NK-92 treated with Interleukin-12 subunit alpha and Interleukin-12 subunit beta, amount 100 ng/mL, for 24 hours (cell line): ENCODE data around the gene SDSL.

Source experiments
- DNase-seq: peaks from one replicate; lab custom pipeline; 2025; lab: John Stamatoyannopoulos, UW

Gene SDSL

GRCh38 chr12:113420996-113421595 is 1.1 kb upstream of the SDSL start:
- no peak for DNase-seq

GRCh38 chr12:113422886-113423669 is 898 bp downstream of the SDSL start:
- no peak for DNase-seq

GRCh38 chr12:113424456-113424855 is 2.3 kb downstream of the SDSL start:
- no peak for DNase-seq

DNA sequence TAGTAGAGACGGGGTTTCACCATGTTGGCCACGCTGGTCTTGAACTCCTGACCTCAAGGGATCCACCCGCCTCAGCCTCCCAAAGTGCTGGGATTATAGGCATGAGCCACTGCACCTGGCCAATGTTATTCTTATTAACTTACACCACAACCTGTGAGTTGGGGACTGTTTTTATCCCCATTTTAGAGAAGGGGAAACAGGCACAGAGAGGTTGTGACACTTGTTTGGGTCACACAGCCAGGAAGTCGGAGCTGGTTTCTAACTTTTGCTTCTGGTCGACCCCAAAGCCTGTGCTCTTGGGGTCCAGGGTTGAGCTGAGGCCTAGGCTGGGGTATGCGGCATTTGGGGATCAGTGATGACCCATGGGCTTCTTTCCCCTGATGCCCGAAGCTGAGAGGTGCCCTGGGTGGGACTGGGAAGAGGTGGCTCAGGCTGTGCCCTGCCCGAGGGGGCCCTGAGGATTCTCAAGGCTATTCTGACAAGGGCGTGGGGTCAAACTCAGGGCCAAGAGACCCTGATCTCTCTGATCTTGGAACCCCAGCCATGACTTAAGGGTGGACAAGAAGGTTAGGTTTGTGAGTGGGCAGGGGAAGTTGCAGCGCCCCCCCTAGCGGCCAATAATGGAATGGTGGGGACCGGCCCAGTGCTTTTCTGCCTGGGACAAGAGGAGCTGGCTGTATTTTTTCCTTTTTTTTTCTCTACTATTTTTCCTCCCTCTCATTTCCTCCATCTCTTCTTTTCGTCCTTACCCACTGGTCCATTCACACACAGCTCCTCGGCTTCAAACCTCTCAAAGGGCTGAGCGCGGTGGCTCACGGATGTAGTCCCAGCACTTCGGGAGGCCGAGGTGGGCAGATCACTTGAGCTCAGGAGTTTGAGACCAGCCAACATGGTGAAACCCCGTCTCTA is 3.0 kb downstream of the SDSL start:
- DNase-seq, result peak; percentile 4

- DNase-seq, result no peak
Observed at GRCh38 chr12:113425960-113426453, 3.8 kb downstream of the SDSL start.

DNA sequence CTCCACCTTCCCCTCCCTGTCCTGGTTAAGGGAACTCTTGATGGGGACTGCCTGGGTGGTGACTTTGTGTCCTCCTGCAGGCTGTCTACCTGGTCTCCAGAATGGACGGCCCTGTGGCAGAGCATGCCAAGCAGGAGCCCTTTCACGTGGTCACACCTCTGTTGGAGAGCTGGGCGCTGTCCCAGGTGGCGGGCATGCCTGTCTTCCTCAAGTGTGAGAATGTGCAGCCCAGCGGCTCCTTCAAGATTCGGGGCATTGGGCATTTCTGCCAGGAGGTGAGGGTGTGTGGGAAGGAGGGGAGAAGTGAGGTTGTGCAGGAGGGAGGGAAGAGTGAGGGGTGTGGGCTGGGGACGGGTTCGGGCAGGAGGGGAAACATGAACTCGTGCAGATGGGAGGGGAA is 5.7 kb downstream of the SDSL start:
- no peak for DNase-seq

DNA sequence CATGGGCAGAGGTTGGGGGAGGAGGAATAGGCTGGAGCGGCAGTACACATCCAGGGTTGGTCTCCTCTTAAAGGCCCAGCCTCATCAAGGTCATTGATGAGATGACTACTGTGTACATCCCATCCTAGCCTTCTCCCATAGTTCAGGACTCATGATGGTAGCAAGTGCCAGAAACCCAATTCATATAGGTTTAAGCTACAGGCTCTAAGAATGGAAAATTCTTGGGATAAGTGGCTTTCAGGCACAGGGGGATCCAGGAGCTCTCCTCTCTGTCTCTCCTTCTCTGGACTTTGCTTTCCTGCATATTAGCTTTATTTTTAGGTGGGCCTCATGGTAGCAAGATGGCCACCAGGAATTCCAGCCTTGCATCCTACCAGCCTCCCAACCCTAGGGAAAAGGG is 6.3 kb downstream of the SDSL start:
- no peak for DNase-seq

DNA sequence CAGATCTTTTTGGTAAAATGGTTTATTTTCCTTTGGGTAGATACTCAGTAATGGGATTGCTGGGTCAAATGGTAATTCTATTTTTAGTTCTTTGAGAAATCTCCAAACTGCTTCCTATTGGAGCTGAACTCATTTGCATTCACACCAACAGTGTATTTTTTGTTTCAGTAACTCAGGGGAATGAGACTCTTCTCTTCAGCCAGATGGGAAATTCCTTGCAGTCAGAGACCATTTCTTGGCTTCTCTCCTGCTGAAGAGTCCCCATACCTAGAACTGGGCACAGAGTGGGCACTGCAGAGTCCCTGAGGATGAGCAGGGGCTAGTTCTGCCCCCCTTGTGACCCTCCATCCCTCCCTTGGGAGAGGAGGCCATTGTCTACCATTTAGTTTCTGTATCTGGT is 10.8 kb downstream of the SDSL start:
- no peak for DNase-seq

DNA sequence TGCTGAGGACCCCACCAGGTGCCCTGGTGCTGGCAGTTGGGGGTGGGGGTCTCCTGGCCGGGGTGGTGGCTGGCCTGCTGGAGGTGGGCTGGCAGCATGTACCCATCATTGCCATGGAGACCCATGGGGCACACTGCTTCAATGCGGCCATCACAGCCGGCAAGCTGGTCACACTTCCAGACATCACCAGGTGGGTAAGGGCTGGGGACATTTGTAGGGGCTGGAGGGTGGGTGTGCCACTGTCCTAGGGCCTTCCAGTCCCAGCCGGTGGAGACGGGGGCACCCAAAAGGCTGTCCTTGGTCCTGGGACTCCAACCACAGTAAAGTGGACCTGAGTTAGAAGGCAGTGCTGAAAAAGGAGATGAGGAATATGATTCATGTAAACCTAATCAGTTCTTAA is 13.2 kb downstream of the SDSL start:
- no peak for DNase-seq

- DNase-seq, result no peak
Observed at GRCh38 chr12:113436586-113436985, 14.4 kb downstream of the SDSL start.

- no peak for DNase-seq
Observed at GRCh38 chr12:113436993-113437728, 15.0 kb downstream of the SDSL start.

- DNase-seq, result no peak
Observed at GRCh38 chr12:113437729-113438100, 15.5 kb downstream of the SDSL start.

GRCh38 chr12:113438523-113439300 is 16.5 kb downstream of the SDSL start:
- DNase-seq, result no peak

DNA sequence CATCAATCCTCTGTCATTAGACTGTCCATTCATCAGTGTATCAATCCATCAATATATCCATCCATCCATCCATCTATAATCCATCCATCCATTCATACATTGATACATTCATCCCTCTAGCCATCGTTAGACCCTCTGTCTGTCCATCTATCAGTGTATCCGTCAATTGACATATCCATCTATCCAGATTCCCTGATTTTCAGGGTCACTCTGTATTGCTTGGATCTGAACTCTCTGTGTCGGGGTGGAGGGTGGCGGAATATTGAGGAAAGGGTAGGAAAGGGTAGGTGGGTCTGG is 17.1 kb downstream of the SDSL start:
- DNase-seq, result no peak

- peak; percentile 3 for DNase-seq
Observed at GRCh38 chr12:113439606-113440030, 17.4 kb downstream of the SDSL start.

- DNase-seq, result no peak
Observed at GRCh38 chr12:113440336-113440735, 18.2 kb downstream of the SDSL start.

DNA sequence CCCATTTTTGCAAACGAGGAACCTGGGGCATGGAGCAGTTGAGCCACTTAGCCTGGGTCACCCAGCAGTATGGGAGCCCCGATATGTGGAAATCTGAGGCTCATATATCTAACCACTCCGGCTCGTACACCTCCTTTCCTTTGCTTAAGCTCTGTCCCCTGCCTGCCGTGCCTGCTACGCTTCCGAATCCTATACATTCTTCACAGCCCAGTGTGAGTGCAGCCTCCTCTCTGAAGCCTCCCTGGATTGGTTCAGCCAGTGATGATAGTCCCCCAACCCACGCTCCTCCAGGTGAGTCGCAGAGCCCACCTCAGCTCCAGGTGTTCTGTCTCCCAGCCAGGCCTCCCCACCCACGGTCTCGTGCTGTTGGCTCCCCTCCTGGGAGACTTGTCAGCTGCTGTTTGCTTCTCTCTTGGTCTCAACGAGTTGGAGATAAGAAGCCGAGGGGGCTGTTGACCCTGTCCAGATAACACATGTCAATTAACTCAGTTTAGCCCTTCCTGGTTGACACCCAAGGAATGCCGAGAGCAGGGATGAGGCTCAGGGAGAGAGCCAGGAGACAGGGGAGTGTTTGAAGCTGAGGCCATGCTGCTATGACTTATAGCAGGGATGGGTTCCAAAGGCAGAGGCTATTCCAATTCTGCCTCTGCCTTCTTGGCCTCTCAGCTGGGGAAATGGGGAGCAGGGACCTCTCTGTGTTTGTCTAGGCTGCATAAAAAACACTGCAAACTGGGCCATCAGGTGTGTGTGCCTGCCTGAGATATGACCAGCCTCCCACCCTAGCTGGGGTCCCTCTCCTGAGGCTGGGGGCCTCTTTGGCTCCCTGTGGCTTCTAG is 19.0 kb downstream of the SDSL start:
- DNase-seq, result no peak

GRCh38 chr12:113443030-113443539 is 20.9 kb downstream of the SDSL start:
- no peak for DNase-seq

DNA sequence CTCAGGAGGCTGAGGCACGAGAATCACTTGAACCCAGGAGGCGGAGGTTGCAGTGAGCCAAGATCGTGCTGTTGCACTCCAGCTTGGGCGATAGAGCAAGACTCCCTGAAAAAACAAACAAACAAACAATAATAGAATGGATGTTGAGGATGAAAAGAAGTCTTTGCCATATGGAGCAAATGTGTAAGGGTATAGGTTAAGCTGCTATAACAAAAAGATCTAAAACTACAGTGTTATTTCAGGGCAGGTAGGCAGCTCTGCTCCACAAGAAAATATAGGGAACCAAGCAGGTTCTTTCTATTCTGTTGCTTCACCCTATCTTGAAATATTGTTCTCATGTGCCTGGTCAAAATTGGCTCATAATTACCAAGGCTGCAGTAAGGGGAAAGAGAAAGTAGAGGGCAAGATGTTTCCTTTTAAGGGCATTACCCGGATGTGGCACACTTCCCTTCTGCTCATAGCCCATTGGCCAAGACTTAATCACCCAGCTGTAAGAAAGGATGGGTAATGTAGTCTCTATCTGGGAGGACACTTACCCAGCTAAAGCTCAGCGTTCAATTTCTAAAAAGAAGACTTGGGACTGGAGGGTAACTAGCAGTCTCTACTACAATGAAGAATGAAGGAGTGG is 23.5 kb downstream of the SDSL start:
- DNase-seq, result no peak

DNA sequence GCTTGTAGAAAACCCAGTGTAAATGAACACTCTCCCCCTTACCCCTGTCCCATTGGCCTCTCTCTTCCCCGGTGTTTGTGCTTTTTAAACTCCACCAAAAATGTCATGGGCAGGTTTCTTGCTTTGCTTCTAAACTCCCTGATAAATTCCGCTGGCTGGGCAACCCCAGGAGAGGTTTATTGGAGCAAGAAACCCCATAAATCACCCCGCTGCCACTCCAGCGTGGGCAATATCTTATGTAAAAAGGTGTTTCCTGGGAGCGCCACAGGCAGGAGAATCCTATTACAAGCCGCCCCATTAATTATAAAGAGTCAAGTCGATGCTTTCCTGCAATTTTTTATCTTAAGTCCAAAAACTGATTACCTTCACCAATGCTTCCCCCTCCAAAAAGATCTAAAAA is 26.7 kb downstream of the SDSL start:
- DNase-seq, result no peak
